Inferior parietal cortex (tissue), 1 donor: Measurements from ENCODE around the gene THRA.
A peak's percentile ranks its signal among the peaks of the same experiment; 100 is the strongest.

Source experiments
- DNase-seq: peaks from one replicate; pipeline ENCODE4 v3.0.0-alpha.2; 2016; ENCODE audit errors: extremely low spot score

The THRA gene

DNA sequence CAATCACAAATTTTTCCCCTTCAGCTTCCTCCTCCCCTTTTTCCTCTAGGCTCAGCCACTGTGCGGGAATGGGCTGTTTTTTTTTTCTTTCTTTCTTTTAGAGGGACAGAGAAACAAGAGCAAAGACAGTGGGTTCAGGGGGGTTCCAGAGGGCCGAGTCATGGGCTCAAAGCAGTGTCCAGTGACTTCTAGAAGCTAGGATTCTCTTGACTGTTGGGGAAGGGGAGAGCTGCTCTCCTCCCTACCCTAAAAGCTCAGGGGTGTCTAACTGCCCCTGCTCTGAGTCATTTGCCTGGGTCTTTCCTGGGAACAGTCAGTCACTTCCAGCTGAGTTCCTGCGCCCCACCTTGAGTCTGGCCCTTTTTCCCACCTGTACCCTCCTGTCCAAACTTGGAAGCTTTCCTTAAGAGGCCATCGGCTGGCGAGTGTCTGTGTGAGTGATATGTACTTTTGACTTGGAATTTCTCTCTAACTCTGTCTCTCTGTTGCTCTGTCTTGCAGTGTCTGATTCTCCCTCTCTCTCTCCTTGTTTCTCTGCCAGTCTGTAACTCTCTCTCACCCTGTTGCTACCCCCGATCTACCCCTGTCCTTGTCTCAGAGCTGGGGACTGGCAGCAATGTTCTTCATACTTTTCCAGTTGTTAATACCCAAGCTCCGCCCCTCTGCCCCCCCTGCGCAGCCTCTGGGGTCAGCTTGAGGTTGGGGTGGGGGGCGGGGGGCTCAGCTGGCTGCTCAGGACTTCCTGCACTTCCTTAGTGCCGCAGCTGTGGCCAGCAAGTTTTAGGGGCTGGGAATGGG lies 2.4 kb downstream of the THRA start:
- DNase-seq = peak; percentile 20

DNA sequence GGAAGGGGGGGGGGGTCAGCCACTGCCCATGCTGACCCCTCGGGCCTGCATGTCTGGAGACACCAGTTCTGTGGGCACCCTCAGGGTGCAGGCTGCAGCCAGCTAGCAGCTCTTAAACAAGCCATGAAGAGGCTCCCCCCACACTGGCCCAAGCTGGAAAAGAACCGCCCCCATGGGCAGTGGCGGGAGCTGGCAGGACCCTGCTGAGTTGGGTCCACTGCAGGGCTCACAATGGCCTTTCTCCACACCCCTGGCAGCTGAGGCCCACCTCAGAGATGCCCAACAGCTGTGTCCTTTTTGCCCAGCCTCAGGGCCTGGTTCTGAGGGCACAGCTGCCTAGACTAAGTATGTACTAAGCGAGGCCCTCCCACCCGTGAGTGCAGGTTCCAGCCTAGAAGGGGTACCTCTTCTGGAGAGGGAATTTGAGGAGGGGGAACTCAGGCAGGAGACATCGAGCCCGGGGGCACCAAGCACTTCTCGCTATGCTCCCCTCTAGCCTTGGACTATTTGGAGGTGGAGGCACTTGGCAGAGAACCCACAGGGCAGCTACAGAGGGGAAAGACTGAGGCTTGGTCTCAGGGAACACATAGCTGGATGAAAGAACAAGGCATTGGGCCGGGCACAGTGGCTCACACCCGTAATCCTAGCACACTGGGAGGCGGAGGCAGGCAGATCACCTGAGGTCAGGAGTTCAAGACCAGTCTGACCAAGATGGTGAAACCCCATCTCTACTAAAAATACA lies 3.2 kb downstream of the THRA start:
- no peak for DNase-seq

GRCh38 chr17:40067710-40068109 lies 4.9 kb downstream of the THRA start:
- no peak for DNase-seq

DNA sequence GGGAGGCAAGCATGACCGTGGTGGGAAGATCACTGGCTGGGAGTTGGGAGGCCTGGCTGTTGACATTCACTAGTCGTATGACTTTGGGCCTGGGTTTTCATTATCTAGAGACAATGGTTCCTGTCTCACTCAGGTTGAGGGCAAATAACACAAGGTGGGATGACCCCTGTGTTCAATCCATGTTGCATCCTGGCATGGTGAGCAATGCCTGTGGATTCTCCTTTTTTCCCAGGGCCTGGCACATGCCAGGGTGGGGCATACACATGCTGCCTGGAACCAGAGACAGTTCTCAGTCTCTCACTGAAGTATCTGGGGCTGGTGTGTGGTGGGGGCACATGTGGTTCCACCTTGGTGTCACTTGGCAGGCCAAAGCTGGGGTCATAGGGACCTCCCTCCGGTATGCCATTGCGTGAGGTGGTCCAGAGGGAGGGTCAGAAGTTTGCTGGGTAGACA lies 5.4 kb downstream of the THRA start:
- DNase-seq = peak; percentile 37

DNA sequence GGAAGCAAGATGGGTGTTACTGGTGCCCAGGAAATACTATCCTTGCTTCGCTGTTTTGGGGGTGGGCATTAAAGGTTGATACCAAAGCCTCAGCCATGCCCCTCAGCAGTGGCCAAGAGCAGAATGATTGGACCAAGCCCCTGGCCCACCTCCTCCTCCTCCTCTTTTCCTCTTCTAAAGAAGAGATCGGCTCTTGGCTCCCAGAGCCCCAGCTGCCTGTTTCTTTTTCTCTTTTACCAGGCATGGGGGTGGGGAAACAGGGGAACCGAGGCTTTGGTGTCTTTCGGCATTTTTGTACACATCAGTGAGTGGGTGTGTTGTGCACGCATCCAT lies 5.8 kb downstream of the THRA start:
- no peak for DNase-seq

DNA sequence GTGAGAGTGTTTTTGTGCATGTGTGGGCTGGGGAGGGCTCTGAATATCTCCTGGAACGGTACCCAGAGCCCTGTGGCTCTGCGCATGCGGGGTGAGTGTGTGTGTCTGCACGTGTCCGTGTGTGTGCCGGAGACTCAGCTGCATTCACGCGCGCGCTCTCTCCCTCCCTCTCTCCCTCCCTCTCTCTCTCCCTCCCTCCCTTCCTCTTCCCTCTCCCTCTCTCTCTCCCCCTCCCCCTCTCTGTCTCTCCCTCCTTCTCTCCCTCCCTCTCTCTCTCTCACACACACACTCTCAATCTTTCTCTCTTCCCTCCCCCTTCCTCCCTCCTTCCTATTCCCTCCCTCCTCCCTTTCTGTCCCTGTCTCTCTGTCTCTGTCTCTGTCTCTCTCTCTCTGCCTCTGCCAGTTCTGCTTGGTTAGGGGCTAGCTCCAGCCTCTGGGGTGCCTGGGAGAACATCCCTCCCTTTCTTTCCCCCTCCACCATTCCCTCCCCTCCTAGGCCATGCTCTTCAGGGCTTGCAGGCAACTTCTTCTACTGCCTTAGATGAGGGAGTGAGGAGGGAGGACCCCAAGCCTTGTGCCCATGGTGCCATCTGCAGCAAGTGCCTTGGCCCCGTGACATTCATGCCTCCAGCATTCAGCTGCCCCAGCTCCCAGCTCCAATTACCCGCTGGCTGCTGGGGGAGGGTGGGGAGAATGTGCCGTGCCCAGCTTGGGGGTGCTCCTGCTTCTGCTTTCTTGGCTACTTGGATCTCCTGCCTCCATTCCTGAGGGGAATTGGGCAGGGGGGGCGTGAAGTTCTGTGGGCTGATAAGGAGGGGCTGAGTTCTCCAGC lies 6.4 kb downstream of the THRA start:
- DNase-seq = peak; percentile 94

DNA sequence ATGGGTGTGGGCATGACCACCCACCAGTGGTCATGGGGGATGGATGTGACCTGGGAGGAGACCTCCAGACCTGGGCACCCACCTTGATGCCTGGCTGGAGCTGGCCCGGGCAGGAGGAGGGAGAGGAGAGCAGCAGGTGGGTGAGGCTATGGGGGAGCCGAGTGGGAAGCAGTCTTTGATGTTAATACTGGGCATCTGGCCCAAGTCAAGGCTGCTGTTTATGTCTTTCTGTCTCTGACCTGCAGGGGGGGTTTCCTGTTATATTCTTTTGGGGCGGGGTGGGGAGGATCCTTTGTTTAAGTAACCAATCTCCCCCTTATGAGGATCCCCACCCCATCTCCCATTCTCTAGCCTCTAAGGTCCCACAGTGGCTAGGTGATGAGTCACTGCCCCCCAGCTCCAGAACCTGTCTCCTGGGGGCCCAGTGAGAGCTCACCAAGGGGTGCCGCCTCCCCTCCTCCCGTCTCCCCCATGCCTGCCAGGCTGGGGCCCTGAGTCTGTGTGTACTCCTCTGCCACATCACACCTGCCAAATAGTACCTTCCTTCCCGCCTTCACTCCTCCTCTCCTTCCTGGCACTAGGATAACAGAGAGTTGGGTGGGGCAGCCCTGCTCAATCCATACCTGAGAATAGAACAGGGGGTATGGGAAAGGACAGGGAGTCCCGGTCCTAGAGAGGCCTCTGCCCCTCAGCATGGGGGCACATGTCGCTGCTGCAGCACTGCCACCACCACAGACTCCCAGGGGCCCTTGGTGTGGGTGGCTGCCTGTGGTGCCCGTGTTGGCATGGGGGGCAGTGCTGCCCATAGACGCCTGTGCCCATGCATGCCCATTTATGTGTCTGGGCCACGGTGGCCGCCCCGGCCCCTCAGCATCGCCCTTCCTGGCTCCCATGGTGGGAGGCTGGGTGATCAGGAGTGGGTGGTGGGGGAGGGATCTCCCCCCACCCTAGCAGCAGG lies 7.3 kb downstream of the THRA start:
- peak; percentile 27 for DNase-seq

GRCh38 chr17:40070709-40071312 lies 8.0 kb downstream of the THRA start:
- DNase-seq = no peak

GRCh38 chr17:40071313-40072039 lies 8.7 kb downstream of the THRA start:
- DNase-seq = peak; percentile 43

GRCh38 chr17:40072040-40072734 lies 9.4 kb downstream of the THRA start:
- peak; percentile 87 for DNase-seq

DNA sequence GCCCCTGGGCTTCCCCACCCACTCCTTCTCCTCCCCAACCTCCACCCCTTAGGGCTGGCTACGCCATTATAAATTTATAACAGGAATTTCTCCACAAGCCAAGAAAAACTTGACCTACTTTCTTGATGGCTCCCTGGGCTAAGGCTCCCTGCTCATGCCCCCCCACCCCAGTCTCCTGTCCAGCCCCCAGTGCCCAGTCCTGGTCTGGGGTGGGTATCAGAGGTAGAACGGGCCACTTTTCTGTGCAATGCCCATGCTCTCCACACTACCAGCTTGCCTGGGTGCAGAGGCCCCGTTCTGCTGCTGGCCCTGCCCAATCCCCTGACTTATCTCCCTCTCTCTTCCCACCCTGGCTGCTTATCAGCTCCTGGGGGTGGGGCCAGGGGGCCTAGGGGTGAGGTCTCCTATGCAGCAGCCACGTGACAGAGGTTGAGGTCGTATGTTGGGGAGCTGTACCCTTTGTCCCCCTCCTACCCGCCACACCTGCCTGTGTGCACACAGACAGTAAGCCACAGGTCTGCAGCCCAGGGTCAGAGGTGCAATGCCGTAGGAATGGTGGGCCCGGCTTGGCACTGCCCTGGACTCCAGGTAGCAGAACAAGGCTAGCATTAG lies 10.1 kb downstream of the THRA start:
- DNase-seq = no peak

DNA sequence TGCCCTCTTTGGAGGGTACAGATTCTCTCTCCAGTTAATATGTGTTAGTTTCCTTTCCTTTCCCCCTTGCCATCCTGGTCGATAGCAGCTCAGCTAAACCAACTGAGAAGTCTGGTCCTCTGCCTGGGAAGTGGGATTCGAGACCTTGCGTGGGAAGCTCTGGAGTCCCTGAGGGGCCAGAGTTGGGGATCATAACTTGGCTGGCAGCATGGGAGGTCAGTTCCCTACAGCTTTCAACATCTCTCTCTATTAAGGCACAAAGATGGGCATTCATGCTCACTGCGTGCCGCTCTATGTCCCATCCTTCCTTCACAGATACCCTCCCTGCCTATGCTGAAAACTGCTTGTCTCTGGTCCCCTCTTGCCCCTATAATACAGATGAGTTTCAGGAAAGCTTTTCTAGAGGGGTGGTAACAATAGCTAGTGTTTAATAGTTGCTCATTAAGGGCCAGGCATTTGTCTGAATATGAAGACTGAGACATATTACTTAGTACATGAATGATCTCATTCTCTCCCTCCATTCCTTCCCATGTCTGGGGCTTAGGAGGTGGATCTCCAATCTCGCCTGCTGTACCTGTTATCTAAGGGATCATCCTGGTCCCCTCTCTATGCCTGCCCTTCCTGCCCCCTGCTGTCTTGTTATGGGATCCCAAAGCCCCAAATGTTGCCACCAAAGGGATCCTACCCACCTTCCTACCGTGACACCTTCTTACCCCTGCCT lies 10.8 kb downstream of the THRA start:
- DNase-seq = peak; percentile 30

DNA sequence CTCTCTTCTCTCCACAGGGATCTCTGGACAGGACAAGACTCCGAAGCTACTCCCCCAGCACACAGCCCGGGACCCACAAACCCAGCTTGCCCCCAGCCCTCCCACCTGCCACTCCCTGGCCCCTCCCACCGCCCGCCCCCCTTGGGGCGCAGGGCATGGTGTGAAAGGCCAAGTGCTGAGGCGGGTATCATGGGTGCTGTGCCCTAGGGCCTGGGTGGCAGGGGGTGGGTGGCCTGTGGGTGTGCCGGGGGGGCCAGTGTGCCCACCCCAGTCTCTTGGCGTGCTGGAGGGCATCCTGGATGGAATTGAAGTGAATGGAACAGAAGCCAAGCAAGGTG lies 11.4 kb downstream of the THRA start:
- DNase-seq = no peak

DNA sequence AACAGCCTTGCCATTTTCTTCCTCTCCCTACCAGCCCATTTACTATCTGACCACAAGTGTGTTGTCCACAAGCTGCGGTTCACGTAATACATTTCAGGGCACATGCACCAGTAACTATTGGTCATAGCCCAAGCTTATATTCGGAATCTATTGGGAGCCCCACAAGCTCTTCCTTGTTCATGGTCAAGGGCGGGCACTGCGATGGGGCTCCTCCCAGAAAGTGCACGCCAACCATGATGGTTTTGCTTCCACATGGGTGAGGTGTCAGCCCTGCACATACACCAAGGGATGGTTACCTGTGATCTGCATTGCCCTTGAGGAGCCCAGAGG lies 12.1 kb downstream of the THRA start:
- peak; percentile 74 for DNase-seq

- DNase-seq = peak; percentile 79
Measured at GRCh38 chr17:40075201-40075941, 12.6 kb downstream of the THRA start.

DNA sequence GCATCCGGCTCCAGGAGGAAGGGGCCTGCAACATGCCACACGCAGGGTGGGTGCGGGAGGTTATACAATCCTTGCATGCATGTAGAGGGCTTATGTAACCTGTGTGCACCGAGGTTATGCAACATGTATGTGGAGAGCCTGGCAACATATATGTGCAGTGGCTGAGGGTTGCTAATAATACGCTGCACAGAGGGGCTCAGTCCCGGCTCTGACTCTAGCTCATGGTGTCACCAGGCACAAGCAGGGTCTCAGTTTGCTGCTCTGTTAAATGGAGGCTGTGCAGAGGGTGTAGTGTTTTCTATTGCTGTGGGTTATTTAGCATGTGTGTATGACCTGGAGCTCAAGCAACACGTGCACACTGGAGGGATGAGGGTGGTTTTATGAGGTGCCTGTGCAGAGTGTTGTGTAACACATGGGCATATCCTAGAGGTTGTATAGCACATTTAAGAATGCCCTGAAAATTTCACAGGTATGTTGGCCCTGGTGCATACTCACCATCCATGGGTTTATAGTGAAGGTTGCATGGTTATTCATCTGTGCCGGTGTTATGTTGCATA lies 13.3 kb downstream of the THRA start:
- DNase-seq = no peak

GRCh38 chr17:40076591-40076990 lies 13.8 kb downstream of the THRA start:
- no peak for DNase-seq

DNA sequence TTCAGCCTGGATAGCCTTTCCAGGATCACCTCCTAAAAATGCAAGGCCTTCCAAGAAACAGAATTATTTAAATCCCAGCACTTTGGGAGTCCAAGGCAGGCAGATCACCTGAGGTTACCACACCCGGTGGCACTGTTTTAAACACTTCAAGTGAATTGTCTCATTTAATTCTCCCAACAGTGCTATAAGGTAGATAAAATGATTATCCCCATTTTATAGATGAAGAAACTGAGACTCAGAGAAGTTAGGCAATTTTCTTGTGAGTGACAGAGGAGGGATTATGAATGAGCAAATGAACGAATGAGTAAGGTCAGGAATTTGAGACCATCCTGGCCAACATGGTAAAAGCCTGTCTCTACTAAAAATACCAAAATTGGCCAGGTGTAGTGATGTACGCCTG lies 16.8 kb downstream of the THRA start:
- no peak for DNase-seq
